ENCODE data around the gene PFN2. TPM values are rescaled to one million over a fixed set of nuclear protein-coding genes. Genes with fewer than 3 reads are reported as not detected.
"Not testable (repeated sequence)": the region's sequence is repeated elsewhere in the genome, so short reads cannot be mapped to it uniquely, and the experiment has no call there.

The PFN2 gene
- total RNA-seq, 1 donor from 2014 or later: 49.4 TPM

DNA sequence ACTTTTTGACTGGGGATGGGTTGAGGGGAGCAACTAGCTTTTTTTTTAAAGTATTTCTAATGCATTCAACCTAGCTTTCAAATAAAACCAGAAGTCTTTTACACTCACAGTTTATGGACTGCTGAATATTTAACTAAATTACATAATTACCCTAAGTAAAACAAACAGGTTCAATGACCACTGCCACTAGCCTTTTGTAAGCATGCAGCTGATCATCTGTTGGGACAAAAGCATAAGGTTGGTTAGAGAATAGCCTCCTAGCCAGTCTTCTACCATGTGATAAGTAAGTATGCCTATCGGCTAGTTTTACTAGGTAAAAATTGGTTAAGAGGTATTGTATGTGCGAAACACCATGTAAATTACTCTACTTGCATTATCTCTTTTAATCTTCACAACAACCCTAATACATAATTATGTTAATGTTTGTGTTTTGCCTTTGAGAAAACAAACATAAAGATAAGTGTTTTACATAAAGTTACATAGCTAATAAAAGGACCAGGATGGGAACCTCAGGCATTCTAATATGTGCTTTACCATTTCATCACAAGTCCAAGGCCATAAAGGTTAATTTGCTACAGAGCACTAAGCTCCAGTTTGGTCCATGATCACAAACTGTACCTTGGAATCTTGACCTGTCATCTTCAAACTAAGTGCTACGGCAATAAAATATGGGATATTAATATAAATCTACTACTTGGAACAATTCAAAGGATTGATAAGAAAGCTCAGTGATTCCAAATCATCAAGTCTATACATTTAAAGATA lies 13.2 kb downstream of the PFN2 start:
- no peaks in the 10 kb centered on the region for H3K4me1 ChIP-seq
- intact Hi-C loops (cut with DNase I): no loop called here
- TF ChIP-seq, protein P1, sequence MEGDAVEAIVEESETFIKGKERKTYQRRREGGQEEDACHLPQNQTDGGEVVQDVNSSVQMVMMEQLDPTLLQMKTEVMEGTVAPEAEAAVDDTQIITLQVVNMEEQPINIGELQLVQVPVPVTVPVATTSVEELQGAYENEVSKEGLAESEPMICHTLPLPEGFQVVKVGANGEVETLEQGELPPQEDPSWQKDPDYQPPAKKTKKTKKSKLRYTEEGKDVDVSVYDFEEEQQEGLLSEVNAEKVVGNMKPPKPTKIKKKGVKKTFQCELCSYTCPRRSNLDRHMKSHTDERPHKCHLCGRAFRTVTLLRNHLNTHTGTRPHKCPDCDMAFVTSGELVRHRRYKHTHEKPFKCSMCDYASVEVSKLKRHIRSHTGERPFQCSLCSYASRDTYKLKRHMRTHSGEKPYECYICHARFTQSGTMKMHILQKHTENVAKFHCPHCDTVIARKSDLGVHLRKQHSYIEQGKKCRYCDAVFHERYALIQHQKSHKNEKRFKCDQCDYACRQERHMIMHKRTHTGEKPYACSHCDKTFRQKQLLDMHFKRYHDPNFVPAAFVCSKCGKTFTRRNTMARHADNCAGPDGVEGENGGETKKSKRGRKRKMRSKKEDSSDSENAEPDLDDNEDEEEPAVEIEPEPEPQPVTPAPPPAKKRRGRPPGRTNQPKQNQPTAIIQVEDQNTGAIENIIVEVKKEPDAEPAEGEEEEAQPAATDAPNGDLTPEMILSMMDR (IDR thresholded peaks at IDR 0.05): no peak
- TF ChIP-seq POLR2A (IDR thresholded peaks at IDR 0.05): no peak
- TF ChIP-seq POLR2AphosphoS5 (IDR thresholded peaks at IDR 0.05; ENCODE audit: insufficient read depth in 1 of 2, low read depth in 1 of 2): no peak
- no peaks in the 10 kb centered on the region for H3K36me3 ChIP-seq
- DNase-seq (ENCODE audit: extremely low spot score in 2 of 2): no peak
- no peak overlapping the region for H3K4me3 ChIP-seq
- H3K27me3 ChIP-seq: no peaks in the 10 kb centered on the region
- H3K9me3 ChIP-seq: no peaks in the 10 kb centered on the region
- H3K27ac ChIP-seq: no peak overlapping the region

DNA sequence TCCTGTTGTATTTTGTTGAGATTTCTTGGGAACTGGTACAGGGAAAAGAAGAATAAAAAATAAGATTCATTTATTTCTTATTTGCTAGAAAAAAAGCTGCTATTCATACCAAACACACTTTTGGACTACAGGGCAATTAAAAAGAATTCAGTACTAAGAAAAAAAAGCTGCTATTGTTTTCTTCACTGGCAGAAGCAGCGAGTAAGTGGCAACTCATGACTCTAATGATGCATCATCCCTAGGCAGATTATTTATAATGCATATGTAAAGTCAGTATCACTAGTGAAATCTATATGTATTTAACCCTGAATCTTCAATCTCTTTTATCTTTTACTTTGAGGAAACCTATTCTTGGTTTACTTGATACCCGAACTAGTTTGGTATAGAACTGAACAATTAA lies 15.2 kb downstream of the PFN2 start:
- Histone ChIP-seq H3K4me1 (no peaks in the 10 kb centered on the region), H3K4me3 (no peak overlapping the region), H3K36me3 (no peaks in the 10 kb centered on the region), H3K9me3 (no peaks in the 10 kb centered on the region), H3K27ac (no peak overlapping the region), H3K27me3 (no peaks in the 10 kb centered on the region)
- TF ChIP-seq, protein P1 (IDR thresholded peaks at IDR 0.05): no peak
- TF ChIP-seq POLR2A (IDR thresholded peaks at IDR 0.05) (no peak), POLR2AphosphoS5 (IDR thresholded peaks at IDR 0.05; ENCODE audit: insufficient read depth in 1 of 2, low read depth in 1 of 2) (no peak)
- no peak for DNase-seq (ENCODE audit: extremely low spot score in 2 of 2)
- intact Hi-C loops (cut with DNase I): no loop called here

DNA sequence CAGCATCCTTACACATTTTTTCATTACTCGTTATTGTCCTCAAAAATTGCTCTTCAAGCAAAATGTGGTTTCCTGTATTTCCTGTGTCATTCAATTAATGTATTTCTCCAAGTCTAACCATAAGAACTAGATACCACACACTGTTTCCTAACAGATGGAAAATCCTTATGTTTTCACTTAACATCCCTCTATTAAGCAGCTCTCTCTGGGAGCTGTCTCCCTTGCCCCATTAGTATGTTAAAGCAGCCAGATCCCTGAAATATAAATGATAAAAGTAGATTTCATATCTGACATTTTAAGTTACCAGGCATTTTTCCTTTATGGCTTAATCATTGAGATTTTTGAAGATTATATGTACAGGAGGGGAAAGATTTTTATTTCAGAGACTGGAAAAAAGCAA lies 15.9 kb downstream of the PFN2 start:
- Histone ChIP-seq H3K27me3 (no peaks in the 10 kb centered on the region), H3K27ac (no peak overlapping the region), H3K4me1 (no peaks in the 10 kb centered on the region), H3K9me3 (no peaks in the 10 kb centered on the region), H3K4me3 (no peak overlapping the region), H3K36me3 (no peaks in the 10 kb centered on the region)
- intact Hi-C loops (cut with DNase I): no loop called here
- DNase-seq (ENCODE audit: extremely low spot score in 2 of 2): no peak
- TF ChIP-seq POLR2AphosphoS5 (IDR thresholded peaks at IDR 0.05; ENCODE audit: insufficient read depth in 1 of 2, low read depth in 1 of 2) (no peak), POLR2A (IDR thresholded peaks at IDR 0.05) (no peak)
- TF ChIP-seq, protein P1 (IDR thresholded peaks at IDR 0.05): no peak

DNA sequence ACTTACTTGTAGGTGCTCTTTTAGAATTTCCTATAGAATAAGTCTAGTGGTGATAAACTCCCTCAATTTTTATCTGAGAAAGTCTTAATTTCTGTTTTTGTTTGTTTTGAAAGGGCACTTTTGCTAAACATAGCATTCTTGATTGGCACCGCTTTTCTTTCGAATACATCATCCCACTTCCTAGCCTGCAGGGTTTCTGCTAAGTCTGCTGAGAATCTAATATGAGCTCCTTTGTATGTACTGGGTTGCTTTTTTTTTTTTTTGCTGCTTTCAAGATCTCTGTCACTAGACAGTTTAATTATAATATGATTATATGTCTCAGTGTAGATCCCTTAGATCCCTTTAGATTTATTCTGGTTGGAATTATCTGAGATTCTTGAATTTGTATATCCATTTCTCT lies 21.5 kb downstream of the PFN2 start:
- Histone ChIP-seq H3K4me1 (no peaks in the 10 kb centered on the region), H3K9me3 (no peaks in the 10 kb centered on the region), H3K27ac (no peak overlapping the region), H3K36me3 (no peaks in the 10 kb centered on the region), H3K27me3 (no peaks in the 10 kb centered on the region), H3K4me3 (no peak overlapping the region)
- no peak for DNase-seq (ENCODE audit: extremely low spot score in 2 of 2)
- TF ChIP-seq POLR2AphosphoS5 (IDR thresholded peaks at IDR 0.05; ENCODE audit: insufficient read depth in 1 of 2, low read depth in 1 of 2) (no peak), POLR2A (IDR thresholded peaks at IDR 0.05) (no peak)
- TF ChIP-seq, protein P1 (IDR thresholded peaks at IDR 0.05): no peak
- intact Hi-C loops (cut with DNase I): no loop called here

DNA sequence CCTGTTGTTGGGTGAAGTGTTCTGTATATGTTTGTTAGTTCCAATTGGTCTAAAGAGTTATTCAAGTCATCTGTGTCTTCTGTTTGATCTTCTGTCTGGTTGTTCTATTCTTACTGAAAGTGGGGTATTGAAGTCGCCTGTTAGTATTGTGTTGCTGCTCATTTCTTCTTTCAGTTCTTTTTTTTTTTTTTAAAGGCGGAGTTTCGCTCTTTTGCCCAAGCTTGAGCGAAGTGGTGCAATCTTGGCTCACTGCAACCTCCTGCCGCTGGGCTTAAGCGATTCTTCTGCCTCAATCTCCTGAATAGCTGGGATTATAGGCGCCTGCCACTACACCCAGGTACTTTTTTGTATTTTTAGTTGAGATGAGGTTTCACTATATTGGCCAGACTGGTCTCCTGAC lies 23.5 kb downstream of the PFN2 start:
- intact Hi-C loops (cut with DNase I): no loop called here
- no peaks in the 10 kb centered on the region for H3K36me3 ChIP-seq
- no peaks in the 10 kb centered on the region for H3K4me1 ChIP-seq
- no peak for DNase-seq (ENCODE audit: extremely low spot score in 2 of 2)
- no peak overlapping the region for H3K4me3 ChIP-seq
- no peak overlapping the region for H3K27ac ChIP-seq
- no peaks in the 10 kb centered on the region for H3K27me3 ChIP-seq
- H3K9me3 ChIP-seq: no peaks in the 10 kb centered on the region
- TF ChIP-seq POLR2AphosphoS5 (IDR thresholded peaks at IDR 0.05; ENCODE audit: insufficient read depth in 1 of 2, low read depth in 1 of 2) (no peak), POLR2A (IDR thresholded peaks at IDR 0.05) (no peak)
- TF ChIP-seq, protein P1 (IDR thresholded peaks at IDR 0.05): no peak

DNA sequence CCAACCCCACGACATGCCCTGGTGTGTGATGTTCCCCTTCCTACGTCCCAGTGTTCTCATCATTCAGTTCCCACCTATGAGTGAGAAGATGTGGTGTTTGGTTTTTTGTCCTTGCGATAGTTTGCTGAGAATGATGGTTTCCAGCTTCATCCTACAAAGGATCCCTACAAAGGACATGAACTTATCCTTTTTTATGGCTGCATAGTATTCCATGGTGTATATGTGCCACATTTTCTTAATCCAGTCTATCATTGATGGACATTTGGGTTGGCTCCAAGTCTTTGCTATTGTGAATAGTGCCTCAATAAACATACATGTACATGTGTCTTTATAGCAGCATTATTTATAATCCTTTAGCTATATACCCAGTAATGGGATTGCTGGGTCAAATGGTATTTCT lies 26.7 kb downstream of the PFN2 start:
- DNase-seq (ENCODE audit: extremely low spot score in 2 of 2); H3K4me3 ChIP-seq; H3K36me3 ChIP-seq; H3K27me3 ChIP-seq; H3K4me1 ChIP-seq; H3K9me3 ChIP-seq; H3K27ac ChIP-seq; intact Hi-C loops (cut with DNase I): not testable (repeated sequence)
